H9 (cell line): ENCODE data around the gene KCNG1. TPM values are rescaled to one million over a fixed set of nuclear protein-coding genes. Genes with fewer than 3 reads are reported as not detected.

Source experiments
- DNase-seq: peaks from one replicate; pipeline ENCODE4 v3.0.0-alpha.2; 2017
- H2AFZ ChIP-seq: one replicate; pipeline ENCODE4 v1.6.1; 2013; ENCODE audit warnings: mild to moderate bottlenecking, low read length, control low read depth, moderate library complexity
- H2AK5ac ChIP-seq: 2 replicates; pipeline ENCODE4 v1.6.1; 2013; ENCODE audit warnings: low read length, control low read depth, mixed read lengths; ENCODE audit not compliant: insufficient read length
- H2BK120ac ChIP-seq: one replicate; pipeline ENCODE4 v1.6.1; 2013; ENCODE audit warnings: low read depth, mild to moderate bottlenecking, low read length, control low read depth, inconsistent platforms; ENCODE audit not compliant: poor library complexity, severe bottlenecking
- H2BK12ac ChIP-seq: 2 replicates; pipeline ENCODE4 v1.6.1; 2013; ENCODE audit warnings: low read length, control low read depth, mixed read lengths, low read depth; ENCODE audit not compliant: insufficient read length
- H2BK15ac ChIP-seq: 2 replicates; pipeline ENCODE4 v1.6.1; 2013; ENCODE audit warnings: low read depth, low read length, control low read depth
- H2BK20ac ChIP-seq: one replicate; pipeline ENCODE4 v1.6.1; 2013; ENCODE audit warnings: low read depth, mild to moderate bottlenecking, low read length, control low read depth, inconsistent platforms; ENCODE audit not compliant: poor library complexity, severe bottlenecking
- H2BK5ac ChIP-seq: 2 replicates; pipeline ENCODE4 v1.6.1; 2013; ENCODE audit warnings: low read length, control low read depth, mixed read lengths; ENCODE audit not compliant: insufficient read length
- H3K14ac ChIP-seq: 2 replicates; pipeline ENCODE4 v1.6.1; 2013; ENCODE audit warnings: low read length, control low read depth; ENCODE audit not compliant: insufficient read depth
- H3K18ac ChIP-seq: 2 replicates; pipeline ENCODE4 v1.6.1; 2013; ENCODE audit warnings: low read depth, mild to moderate bottlenecking, mixed read lengths, low read length, control low read depth; ENCODE audit not compliant: insufficient read length
- H3K23ac ChIP-seq: 2 replicates; pipeline ENCODE4 v1.6.1; 2013; ENCODE audit warnings: low read length, control low read depth, mixed read lengths, low read depth; ENCODE audit not compliant: insufficient read length
- H3K23me2 ChIP-seq: 2 replicates; pipeline ENCODE4 v1.6.1; 2013; ENCODE audit warnings: low read depth, mild to moderate bottlenecking, mixed read lengths, low read length, control low read depth; ENCODE audit not compliant: insufficient read length, poor library complexity, severe bottlenecking
- H3K27ac ChIP-seq: 2 replicates; pipeline ENCODE4 v1.5.1; 2013; ENCODE audit warnings: low read length, control low read depth, mixed read lengths, low read depth; ENCODE audit not compliant: insufficient read length
- H3K27me3 ChIP-seq: 2 replicates; pipeline ENCODE4 v1.6.1; 2013; ENCODE audit warnings: low read length, control low read depth, inconsistent platforms; ENCODE audit not compliant: insufficient read depth
- H3K4ac ChIP-seq: 2 replicates; pipeline ENCODE4 v1.6.1; 2013; ENCODE audit warnings: low read depth, mild to moderate bottlenecking, control low read depth, inconsistent platforms, low read length, moderate library complexity
- H3K4me1 ChIP-seq: 2 replicates; pipeline ENCODE4 v1.6.1; 2013; ENCODE audit warnings: low read length, control low read depth, inconsistent platforms; ENCODE audit not compliant: insufficient read depth
- H3K4me2 ChIP-seq: 2 replicates; pipeline ENCODE4 v1.6.1; 2013; ENCODE audit warnings: low read length, control low read depth, mixed read lengths; ENCODE audit not compliant: insufficient read length, insufficient read depth
- H3K56ac ChIP-seq: 2 replicates; pipeline ENCODE4 v1.6.1; 2013; ENCODE audit warnings: low read depth, mild to moderate bottlenecking, mixed read lengths, low read length, control low read depth; ENCODE audit not compliant: insufficient read length
- H3K79me1 ChIP-seq: 2 replicates; pipeline ENCODE4 v1.6.1; 2013; ENCODE audit warnings: low read depth, mild to moderate bottlenecking, moderate library complexity, low read length, control low read depth, inconsistent platforms; ENCODE audit not compliant: insufficient read depth, poor library complexity, severe bottlenecking
- H3K79me2 ChIP-seq: 2 replicates; pipeline ENCODE4 v1.6.1; 2013; ENCODE audit warnings: low read length, control low read depth, inconsistent platforms; ENCODE audit not compliant: insufficient read depth
- H3K9ac ChIP-seq: 2 replicates; pipeline ENCODE4 v1.6.1; 2013; ENCODE audit warnings: low read length, control low read depth, mixed read lengths; ENCODE audit not compliant: insufficient read length; ENCODE audit errors: extremely low read depth
- H3K9me3 ChIP-seq: one replicate; pipeline ENCODE4 v1.6.1; 2013; ENCODE audit warnings: low read depth, low read length, inconsistent platforms; ENCODE audit not compliant: control insufficient read depth
- H3T11ph ChIP-seq: one replicate; pipeline ENCODE4 v1.6.1; 2013; ENCODE audit warnings: mild to moderate bottlenecking, low read length, control low read depth, inconsistent platforms
- H4K20me1 ChIP-seq: one replicate; pipeline ENCODE4 v1.6.1; 2013; ENCODE audit not compliant: control insufficient read depth, insufficient read length, insufficient read depth
- H4K5ac ChIP-seq: 2 replicates; pipeline ENCODE4 v1.6.1; 2013; ENCODE audit warnings: low read depth, mild to moderate bottlenecking, mixed read lengths, low read length, control low read depth; ENCODE audit not compliant: insufficient read length
- H4K8ac ChIP-seq: replicated peaks from 2 replicates; pipeline ENCODE4 v1.6.1; 2013; ENCODE audit warnings: low read length, control low read depth, mixed read lengths, low read depth; ENCODE audit not compliant: insufficient read length
- H4K91ac ChIP-seq: 2 replicates; pipeline ENCODE4 v1.6.1; 2013; ENCODE audit warnings: low read depth, mild to moderate bottlenecking, moderate library complexity, mixed read lengths, low read length, control low read depth; ENCODE audit not compliant: insufficient read length
- H3K27ac Mint-ChIP-seq, 3 experiments: 2 replicates in 2 of 3; 3 replicates in 1 of 3; pipeline ENCODE4 v1.8.0; 2020 to 2021; ENCODE audit warnings: mixed read lengths in 3 of 3, mild to moderate bottlenecking in 1 of 3, moderate library complexity in 1 of 3
- H3K27me3 Mint-ChIP-seq: 2 replicates; pipeline ENCODE4 v1.8.0; 2021; ENCODE audit warnings: low read depth, mild to moderate bottlenecking, moderate library complexity, mixed read lengths
- H3K36me3 Mint-ChIP-seq, 3 experiments: 2 replicates in 2 of 3; 3 replicates in 1 of 3; pipeline ENCODE4 v1.8.0; 2020 to 2021; ENCODE audit warnings: low read depth in 3 of 3, mixed read lengths in 3 of 3; ENCODE audit not compliant: insufficient read depth in 1 of 3
- H3K4me1 Mint-ChIP-seq, 2 experiments: 2 replicates each; pipeline ENCODE4 v1.8.0; 2020; ENCODE audit warnings: mixed read lengths in 2 of 2
- H3K4me3 Mint-ChIP-seq, 2 experiments: 2 replicates in 1 of 2; 3 replicates in 1 of 2; pipeline ENCODE4 v1.8.0; 2020 to 2021; ENCODE audit warnings: mild to moderate bottlenecking in 2 of 2, mixed read lengths in 2 of 2, moderate library complexity in 1 of 2
- H3K9me3 Mint-ChIP-seq, 2 experiments: 2 replicates in 1 of 2; 3 replicates in 1 of 2; pipeline ENCODE4 v1.8.0; 2020; ENCODE audit warnings: mild to moderate bottlenecking in 2 of 2, mixed read lengths in 2 of 2, moderate library complexity in 1 of 2
- CTCF ChIP-seq: fragments of 200-600 bp; sonication (generic); conservative IDR thresholded peaks from 3 replicates; pipeline ENCODE4 v1.8.0; 2021; ENCODE audit warnings: antibody characterized with exemption, mild to moderate bottlenecking
- WGBS: extraction: QIAGEN DNeasy Blood & Tissue Kit; methylation state at CpG from one replicate; pipeline ENCODE4 v1.1.7; 2013; ENCODE audit warnings: missing lambda C conversion rate, low lambda C conversion rate, mixed read lengths; ENCODE audit not compliant: insufficient read length; ENCODE audit errors: extremely low coverage; 5-methylcytosine and 5-hydroxymethylcytosine counted together
- total RNA-seq: library from RNA; stranded (reverse); gene quantifications from 2 replicates; pipeline ENCODE4 v1.2.1, GENCODE V29; 2021

KCNG1 gene
- total RNA-seq, 1 experiment from 2014 or later: 13.2 TPM

GRCh38 chr20:51054233-51054632 is 31.3 kb upstream of the KCNG1 start:
- Histone ChIP-seq H4K8ac (no peak overlapping the region), H2BK15ac (no peak overlapping the region), H4K5ac (no peak overlapping the region), H3T11ph (no peak overlapping the region), H3K23ac (no peak overlapping the region), H3K23me2 (no peaks in the 10 kb centered on the region), H3K56ac (no peak overlapping the region), H2AFZ (no peak overlapping the region), H3K4me2 (no peak overlapping the region), H2BK12ac (no peak overlapping the region), H4K91ac (no peak overlapping the region), H3K79me2 (no peaks in the 10 kb centered on the region), H3K27me3 (no peaks in the 10 kb centered on the region; the same call in 1 of the 2 replicates), H3K18ac (no peak overlapping the region), H3K4me1 (no peaks in the 10 kb centered on the region), H2AK5ac (no peak overlapping the region), H4K20me1 (no peaks in the 10 kb centered on the region), H2BK20ac (no peak overlapping the region), H3K9me3 (no peaks in the 10 kb centered on the region), H2BK5ac (no peak overlapping the region), H3K9ac (no peak overlapping the region), H3K14ac (no peak overlapping the region), H3K79me1 (no peaks in the 10 kb centered on the region), H3K4ac (no peak overlapping the region), H3K27ac (no peak overlapping the region), H2BK120ac (no peak overlapping the region)
- no peak overlapping the region for H3K4me3 Mint-ChIP-seq
- H3K36me3 Mint-ChIP-seq: no peaks in the 10 kb centered on the region; a peak in 1 of 7 replicates
- no CpG with 5 or more reads among the region's 11 CpGs for WGBS
- no peak for DNase-seq
- H3K27ac Mint-ChIP-seq: no peak overlapping the region
- no peaks in the 10 kb centered on the region; a peak in 2 of 5 replicates for H3K9me3 Mint-ChIP-seq
- peaks cover 17% of the 10 kb centered on the region for H3K27me3 Mint-ChIP-seq
- H3K4me1 Mint-ChIP-seq: peaks cover 0 to 7% of the 10 kb centered on the region in 2 experiments; a peak in 1 of 4 replicates
- no peak for TF ChIP-seq CTCF
